Measurements from ENCODE around the gene ARMC12.

DNA sequence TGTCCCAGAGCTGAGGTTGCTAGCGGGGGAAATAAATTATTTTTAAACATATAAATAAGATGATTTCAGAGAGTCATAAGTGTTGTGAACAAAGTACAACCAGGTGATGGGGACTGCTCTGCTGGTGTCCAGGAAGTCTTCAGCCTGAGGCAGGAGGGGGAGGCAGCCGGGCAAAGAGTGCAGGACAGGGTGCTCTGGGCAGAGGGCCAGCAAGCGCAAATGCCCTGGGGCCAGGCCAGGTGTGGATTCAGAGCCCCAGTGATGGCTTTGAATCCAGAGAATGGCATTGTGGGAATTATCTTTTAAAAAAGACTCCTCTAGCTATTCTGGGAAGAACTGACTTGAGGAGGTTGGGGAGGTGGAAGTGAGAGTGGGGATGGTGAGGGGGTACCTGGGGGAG lies 45.6 kb downstream of the ARMC12 start:
- no peak for TF ChIP-seq POLR2A (IDR thresholded peaks at IDR 0.05; ENCODE audit: low read depth, low read length)
- TF ChIP-seq, protein P1, sequence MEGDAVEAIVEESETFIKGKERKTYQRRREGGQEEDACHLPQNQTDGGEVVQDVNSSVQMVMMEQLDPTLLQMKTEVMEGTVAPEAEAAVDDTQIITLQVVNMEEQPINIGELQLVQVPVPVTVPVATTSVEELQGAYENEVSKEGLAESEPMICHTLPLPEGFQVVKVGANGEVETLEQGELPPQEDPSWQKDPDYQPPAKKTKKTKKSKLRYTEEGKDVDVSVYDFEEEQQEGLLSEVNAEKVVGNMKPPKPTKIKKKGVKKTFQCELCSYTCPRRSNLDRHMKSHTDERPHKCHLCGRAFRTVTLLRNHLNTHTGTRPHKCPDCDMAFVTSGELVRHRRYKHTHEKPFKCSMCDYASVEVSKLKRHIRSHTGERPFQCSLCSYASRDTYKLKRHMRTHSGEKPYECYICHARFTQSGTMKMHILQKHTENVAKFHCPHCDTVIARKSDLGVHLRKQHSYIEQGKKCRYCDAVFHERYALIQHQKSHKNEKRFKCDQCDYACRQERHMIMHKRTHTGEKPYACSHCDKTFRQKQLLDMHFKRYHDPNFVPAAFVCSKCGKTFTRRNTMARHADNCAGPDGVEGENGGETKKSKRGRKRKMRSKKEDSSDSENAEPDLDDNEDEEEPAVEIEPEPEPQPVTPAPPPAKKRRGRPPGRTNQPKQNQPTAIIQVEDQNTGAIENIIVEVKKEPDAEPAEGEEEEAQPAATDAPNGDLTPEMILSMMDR (IDR thresholded peaks at IDR 0.05 in 2 of 3, conservative IDR thresholded peaks at IDR 0.05 in 1 of 3; ENCODE audit: control insufficient read depth in 2 of 3, extremely low read depth in 1 of 3, insufficient read depth in 1 of 3, low read depth in 3 of 3, low read length in 3 of 3), result no peak
- TF ChIP-seq, protein P2, sequence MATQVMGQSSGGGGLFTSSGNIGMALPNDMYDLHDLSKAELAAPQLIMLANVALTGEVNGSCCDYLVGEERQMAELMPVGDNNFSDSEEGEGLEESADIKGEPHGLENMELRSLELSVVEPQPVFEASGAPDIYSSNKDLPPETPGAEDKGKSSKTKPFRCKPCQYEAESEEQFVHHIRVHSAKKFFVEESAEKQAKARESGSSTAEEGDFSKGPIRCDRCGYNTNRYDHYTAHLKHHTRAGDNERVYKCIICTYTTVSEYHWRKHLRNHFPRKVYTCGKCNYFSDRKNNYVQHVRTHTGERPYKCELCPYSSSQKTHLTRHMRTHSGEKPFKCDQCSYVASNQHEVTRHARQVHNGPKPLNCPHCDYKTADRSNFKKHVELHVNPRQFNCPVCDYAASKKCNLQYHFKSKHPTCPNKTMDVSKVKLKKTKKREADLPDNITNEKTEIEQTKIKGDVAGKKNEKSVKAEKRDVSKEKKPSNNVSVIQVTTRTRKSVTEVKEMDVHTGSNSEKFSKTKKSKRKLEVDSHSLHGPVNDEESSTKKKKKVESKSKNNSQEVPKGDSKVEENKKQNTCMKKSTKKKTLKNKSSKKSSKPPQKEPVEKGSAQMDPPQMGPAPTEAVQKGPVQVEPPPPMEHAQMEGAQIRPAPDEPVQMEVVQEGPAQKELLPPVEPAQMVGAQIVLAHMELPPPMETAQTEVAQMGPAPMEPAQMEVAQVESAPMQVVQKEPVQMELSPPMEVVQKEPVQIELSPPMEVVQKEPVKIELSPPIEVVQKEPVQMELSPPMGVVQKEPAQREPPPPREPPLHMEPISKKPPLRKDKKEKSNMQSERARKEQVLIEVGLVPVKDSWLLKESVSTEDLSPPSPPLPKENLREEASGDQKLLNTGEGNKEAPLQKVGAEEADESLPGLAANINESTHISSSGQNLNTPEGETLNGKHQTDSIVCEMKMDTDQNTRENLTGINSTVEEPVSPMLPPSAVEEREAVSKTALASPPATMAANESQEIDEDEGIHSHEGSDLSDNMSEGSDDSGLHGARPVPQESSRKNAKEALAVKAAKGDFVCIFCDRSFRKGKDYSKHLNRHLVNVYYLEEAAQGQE (IDR thresholded peaks at IDR 0.05; ENCODE audit: low read depth, low read length), result no peak
- TF ChIP-seq, protein P3, sequence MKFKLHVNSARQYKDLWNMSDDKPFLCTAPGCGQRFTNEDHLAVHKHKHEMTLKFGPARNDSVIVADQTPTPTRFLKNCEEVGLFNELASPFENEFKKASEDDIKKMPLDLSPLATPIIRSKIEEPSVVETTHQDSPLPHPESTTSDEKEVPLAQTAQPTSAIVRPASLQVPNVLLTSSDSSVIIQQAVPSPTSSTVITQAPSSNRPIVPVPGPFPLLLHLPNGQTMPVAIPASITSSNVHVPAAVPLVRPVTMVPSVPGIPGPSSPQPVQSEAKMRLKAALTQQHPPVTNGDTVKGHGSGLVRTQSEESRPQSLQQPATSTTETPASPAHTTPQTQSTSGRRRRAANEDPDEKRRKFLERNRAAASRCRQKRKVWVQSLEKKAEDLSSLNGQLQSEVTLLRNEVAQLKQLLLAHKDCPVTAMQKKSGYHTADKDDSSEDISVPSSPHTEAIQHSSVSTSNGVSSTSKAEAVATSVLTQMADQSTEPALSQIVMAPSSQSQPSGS (IDR thresholded peaks at IDR 0.05; ENCODE audit: low read length), result no peak

Data from GM12878 (cell line).